ENCODE results near the gene DNAJC21. TPM values are rescaled to one million over a fixed set of nuclear protein-coding genes. Genes with fewer than 3 reads are reported as not detected.

Gene DNAJC21
- total and polyA plus RNA-seq, 2 of the 4 experiments (the other 2 are of a cell fraction), result 8.8 to 12.7 TPM

- Histone ChIP-seq H2BK120ac (ENCODE audit: low read depth, low read length) (no peak overlapping the region), H3K56ac (ENCODE audit: extremely low read depth, insufficient read depth, low read length) (peak overlapping the region; percentile 69), H3K27me3 (ENCODE audit: control insufficient read depth, insufficient read depth, low read length) (no peaks in the 10 kb centered on the region), H3K18ac (ENCODE audit: low read depth, low read length) (peak overlapping the region; percentile 70; the same call in 1 of the 2 replicates), H3K36me3 (ENCODE audit: control insufficient read depth, insufficient read depth, low read length) (no peaks in the 10 kb centered on the region; the same call in none of the 2 replicates), H3K9ac (ENCODE audit: low read depth, low read length) (peak overlapping the region; percentile 71; the same call in 1 of the 2 replicates), H2AK5ac (ENCODE audit: low read depth, low read length) (no peak overlapping the region), H4K5ac (ENCODE audit: low read depth, low read length) (no peak overlapping the region), H2BK5ac (ENCODE audit: low read depth, low read length, poor library complexity, severe bottlenecking) (peak overlapping the region; percentile 86), H4K20me1 (ENCODE audit: insufficient read depth, low read length) (peaks cover 15% of the 10 kb centered on the region), H2BK20ac (ENCODE audit: low read depth, low read length) (no peak overlapping the region), H3K23ac (ENCODE audit: low read depth, low read length) (0 out of 2 replicates have a peak overlapping the region, but pooled peaks have one; percentile 50), H3K4me1 (ENCODE audit: control insufficient read depth, insufficient read depth, low read length) (peaks cover 5% of the 10 kb centered on the region; the same call in 1 of the 2 replicates), H3K4me2 (ENCODE audit: low read depth, low read length) (peak overlapping the region; percentile 87), H3K79me1 (ENCODE audit: low read depth in 1 of 2, low read length in 2 of 2) (peaks cover 13 to 50% of the 10 kb centered on the region in 2 experiments), H3K27ac (ENCODE audit: insufficient read depth, low read length) (no peak overlapping the region; the same call in 1 of the 2 replicates), H2AK9ac (replicated peaks; ENCODE audit: low read depth, low read length, poor library complexity) (no peak overlapping the region), H3K14ac (replicated peaks; ENCODE audit: low read depth, low read length) (0 out of 2 replicates have a peak overlapping the region, but pooled peaks have one; percentile 67), H2AFZ (replicated peaks; ENCODE audit: low read length, poor library complexity) (no peak overlapping the region), H3K9me1 (ENCODE audit: insufficient read depth, low read length) (peaks cover 8% of the 10 kb centered on the region), H4K91ac (ENCODE audit: insufficient read depth, low read depth, low read length) (no peak overlapping the region), H4K8ac (ENCODE audit: low read depth in 2 of 2, low read length in 2 of 2) (no peak overlapping the region), H3K4me3 (ENCODE audit: insufficient read depth, low read depth, low read length) (peak overlapping the region; percentile 98), H3K4ac (ENCODE audit: low read depth, low read length) (no peak overlapping the region), H3K9me3 (ENCODE audit: control insufficient read depth, insufficient read depth, low read length) (no peaks in the 10 kb centered on the region), H2BK15ac (ENCODE audit: low read depth, low read length) (no peak overlapping the region)
- intact Hi-C loops (cut with micrococcal nuclease), result no loop called here
- DNase-seq (peak; percentile 73), ATAC-seq (ENCODE audit: low read depth) (peak; percentile 1; the same call in 1 of the 2 replicates)
- in situ Hi-C loops (cut with MboI; ENCODE audit: low sequenced_read_pairs), result no loop called here
- TF ChIP-seq CTCF (conservative IDR thresholded peaks at IDR 0.05; ENCODE audit: low read depth, low read length), result no peak
- TF ChIP-seq MAFK (IDR thresholded peaks at IDR 0.05; ENCODE audit: low read depth, low read length), result 0 out of 2 replicates have a peak, but pooled peaks have one; percentile 7
- TF ChIP-seq USF2 (IDR thresholded peaks at IDR 0.05; ENCODE audit: low read depth, low read length), result no peak
- TF ChIP-seq MXI1 (IDR thresholded peaks at IDR 0.05; ENCODE audit: borderline replicate concordance, low read depth, low read length), result no peak
- TF ChIP-seq POLR2A (IDR thresholded peaks at IDR 0.05; ENCODE audit: low read depth, low read length), result no peak
- CTCF ChIA-PET, result no interaction called here
- no CpG with 5 or more reads among the region's 3 CpGs for WGBS, 2 experiments (ENCODE audit: extremely low coverage in 2 of 2, insufficient read length in 1 of 2)
- dilution Hi-C loops (cut with HindIII; ENCODE audit: low sequenced_read_pairs, unreplicated experiment), result no loop called here
- BruUV-seq (replicated peaks), result no TSS peak
- POLR2A ChIA-PET (ENCODE audit: unreplicated experiment), result no interaction called here
These were observed 1.1 kb downstream of the DNAJC21 start for GRCh38 chr5:34930462-34930844.

All from IMR-90 (cell line).